Measurements from ENCODE around the gene CTDSPL. TPM values are rescaled to one million over a fixed set of nuclear protein-coding genes. Genes with fewer than 3 reads are reported as not detected.
A peak's percentile ranks its signal among the peaks of the same experiment; 100 is the strongest.

CTDSPL gene
- total RNA-seq, 1 experiment from 2014 or later: 6.1 TPM

DNA sequence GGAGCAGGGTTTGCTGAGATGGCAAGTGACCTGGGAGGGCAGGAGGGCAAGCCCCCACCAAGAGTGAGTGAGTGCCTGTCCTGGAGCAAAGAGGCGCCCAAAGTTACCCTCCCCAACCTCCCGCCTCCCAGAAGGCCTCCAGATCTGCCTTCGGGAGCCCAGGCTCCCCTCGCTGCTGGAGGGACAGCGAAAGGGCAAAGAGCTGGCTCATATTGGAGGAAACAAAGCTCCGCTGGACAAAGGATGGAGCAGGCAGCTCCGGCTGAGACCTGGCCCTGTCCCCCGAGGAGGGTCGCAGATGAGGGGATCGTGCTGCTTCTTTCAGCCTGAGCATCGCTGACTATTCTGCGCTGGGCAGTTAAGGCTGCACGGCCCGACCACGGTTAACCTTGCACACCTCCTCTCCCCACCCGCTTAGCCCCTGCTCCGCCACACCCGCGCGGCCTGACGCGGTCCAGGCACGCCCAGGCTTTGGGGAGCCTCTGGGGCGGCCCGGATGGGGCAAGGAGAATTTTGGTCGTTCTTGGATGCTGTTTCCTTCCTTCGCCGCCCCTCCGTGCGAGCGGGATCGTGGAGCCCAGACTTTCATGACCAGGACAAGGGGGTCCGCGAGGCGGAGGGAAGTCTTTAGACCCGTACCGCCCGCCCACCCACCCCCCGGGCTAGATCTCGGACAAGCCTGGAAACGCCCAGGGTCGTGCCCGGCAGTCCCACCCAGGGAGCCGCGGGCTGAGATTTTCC lies 167.1 kb downstream of the CTDSPL start:
- no peaks in the 10 kb centered on the region for H3F3A ChIP-seq (ENCODE audit: low read length, unreplicated experiment)
- intact Hi-C loops (cut with micrococcal nuclease): no loop called here
- ChIA-PET CTCF (no interaction called here), POLR2A (ENCODE audit: unreplicated experiment) (no interaction called here)
- ATAC-seq (no peak), DNase-seq (no peak)
- H3K9me2 ChIP-seq (replicated peaks; ENCODE audit: low read length): no peaks in the 10 kb centered on the region
- no peaks in the 10 kb centered on the region for H3K27me3 ChIP-seq (ENCODE audit: low read length)
- H4K20me1 ChIP-seq (ENCODE audit: low read length): no peaks in the 10 kb centered on the region
- H2AFZ ChIP-seq (ENCODE audit: low read length): no peak overlapping the region
- no peaks in the 10 kb centered on the region for H3K79me2 ChIP-seq (ENCODE audit: low read length)
- peaks cover 43% of the 10 kb centered on the region for H3K4me1 ChIP-seq (ENCODE audit: insufficient read depth, low read length)
- no peaks in the 10 kb centered on the region for H3K9me3 ChIP-seq (ENCODE audit: low read length)
- no peak overlapping the region for H3K4me3 ChIP-seq (ENCODE audit: low read length)
- H3K36me3 ChIP-seq (ENCODE audit: low read depth, low read length): no peaks in the 10 kb centered on the region
- H3K4me2 ChIP-seq (ENCODE audit: low read length): no peak overlapping the region
- no TSS peak for BruUV-seq (replicated peaks)
- no peak overlapping the region for H3K27ac ChIP-seq (ENCODE audit: low read length)
- H3K9ac ChIP-seq (ENCODE audit: low read length): no peak overlapping the region
- TF ChIP-seq, protein P1, sequence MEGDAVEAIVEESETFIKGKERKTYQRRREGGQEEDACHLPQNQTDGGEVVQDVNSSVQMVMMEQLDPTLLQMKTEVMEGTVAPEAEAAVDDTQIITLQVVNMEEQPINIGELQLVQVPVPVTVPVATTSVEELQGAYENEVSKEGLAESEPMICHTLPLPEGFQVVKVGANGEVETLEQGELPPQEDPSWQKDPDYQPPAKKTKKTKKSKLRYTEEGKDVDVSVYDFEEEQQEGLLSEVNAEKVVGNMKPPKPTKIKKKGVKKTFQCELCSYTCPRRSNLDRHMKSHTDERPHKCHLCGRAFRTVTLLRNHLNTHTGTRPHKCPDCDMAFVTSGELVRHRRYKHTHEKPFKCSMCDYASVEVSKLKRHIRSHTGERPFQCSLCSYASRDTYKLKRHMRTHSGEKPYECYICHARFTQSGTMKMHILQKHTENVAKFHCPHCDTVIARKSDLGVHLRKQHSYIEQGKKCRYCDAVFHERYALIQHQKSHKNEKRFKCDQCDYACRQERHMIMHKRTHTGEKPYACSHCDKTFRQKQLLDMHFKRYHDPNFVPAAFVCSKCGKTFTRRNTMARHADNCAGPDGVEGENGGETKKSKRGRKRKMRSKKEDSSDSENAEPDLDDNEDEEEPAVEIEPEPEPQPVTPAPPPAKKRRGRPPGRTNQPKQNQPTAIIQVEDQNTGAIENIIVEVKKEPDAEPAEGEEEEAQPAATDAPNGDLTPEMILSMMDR (conservative IDR thresholded peaks at IDR 0.05; ENCODE audit: low read depth, low read length): no peak
- no peak for TF ChIP-seq EZH2 (IDR thresholded peaks at IDR 0.05; ENCODE audit: low read length, unreplicated experiment)
- TF ChIP-seq EZH2phosphoT487 (IDR thresholded peaks at IDR 0.05; ENCODE audit: borderline replicate concordance, low read length): no peak

- Histone ChIP-seq H3K27ac (ENCODE audit: low read length) (peak within 1 kb of the TSS; percentile 89), H3K4me2 (ENCODE audit: low read length) (peak within 1 kb of the TSS; percentile 78), H3K27me3 (ENCODE audit: low read length) (no peaks in the 10 kb centered on the region), H3K9ac (ENCODE audit: low read length) (no peak within 1 kb of the TSS), H3K79me2 (ENCODE audit: low read length) (no peaks in the 10 kb centered on the region), H2AFZ (ENCODE audit: low read length) (no peak within 1 kb of the TSS), H4K20me1 (ENCODE audit: low read length) (no peaks in the 10 kb centered on the region), H3K9me2 (replicated peaks; ENCODE audit: low read length) (no peaks in the 10 kb centered on the region), H3K4me1 (ENCODE audit: insufficient read depth, low read length) (peaks cover 40% of the 10 kb centered on the region), H3K36me3 (ENCODE audit: low read depth, low read length) (no peaks in the 10 kb centered on the region), H3K9me3 (ENCODE audit: low read length) (no peaks in the 10 kb centered on the region), H3F3A (ENCODE audit: low read length, unreplicated experiment) (no peaks in the 10 kb centered on the region), H3K4me3 (ENCODE audit: low read length) (no peak within 1 kb of the TSS)
- DNase-seq (no peak), ATAC-seq (no peak)
- TF ChIP-seq EZH2phosphoT487 (IDR thresholded peaks at IDR 0.05; ENCODE audit: borderline replicate concordance, low read length) (no peak), EZH2 (IDR thresholded peaks at IDR 0.05; ENCODE audit: low read length, unreplicated experiment) (no peak)
- TF ChIP-seq, protein P1 (conservative IDR thresholded peaks at IDR 0.05; ENCODE audit: low read depth, low read length): no peak
- intact Hi-C loops (cut with micrococcal nuclease): no loop called here
- no TSS peak for BruUV-seq (replicated peaks)
- CTCF ChIA-PET: no interaction called here
- POLR2A ChIA-PET (ENCODE audit: unreplicated experiment): no interaction called here
Measured at GRCh38 chr3:38029400-38030125, 167.9 kb downstream of the CTDSPL start, which contains the start of gene PLCD1. Gene PLCD1 (minus strand): TSS chr3:38029642. CDS start chr3:38029539, 103 bp downstream.
